Stomach smooth muscle (tissue), 2 donors: ENCODE measurements around the gene TMCC1.
A peak's percentile ranks its signal among the peaks of the same experiment; 100 is the strongest.
"Not testable (repeated sequence)": the region's sequence is repeated elsewhere in the genome, so short reads cannot be mapped to it uniquely, and the experiment has no call there.

Experiments used
- H3K27ac ChIP-seq: one replicate; pipeline ENCODE4 v1.7.0; 2013; ENCODE audit warnings: mild to moderate bottlenecking, low read length, inconsistent platforms
- H3K27me3 ChIP-seq, 2 donors: one replicate each; pipeline ENCODE4 v1.7.0; 2013; ENCODE audit warnings: low read length in 2 of 2; ENCODE audit not compliant: insufficient read depth in 2 of 2, control insufficient read depth in 1 of 2
- H3K36me3 ChIP-seq, 2 donors: one replicate each; pipeline ENCODE4 v1.7.0; 2013; ENCODE audit warnings: low read length in 2 of 2; ENCODE audit not compliant: control insufficient read depth in 2 of 2, insufficient read depth in 2 of 2
- H3K4me1 ChIP-seq: one replicate; pipeline ENCODE4 v1.7.0; 2013; ENCODE audit warnings: low read length; ENCODE audit not compliant: control insufficient read depth, insufficient read depth
- H3K4me3 ChIP-seq, 2 donors: one replicate each; pipeline ENCODE4 v1.7.0; 2013; ENCODE audit warnings: low read length in 2 of 2
- H3K9ac ChIP-seq, 2 donors: one replicate each; pipeline ENCODE4 v1.7.0; 2013; ENCODE audit warnings: low read length in 2 of 2, mild to moderate bottlenecking in 1 of 2
- H3K9me3 ChIP-seq, 2 donors: one replicate each; pipeline ENCODE4 v1.7.0; 2013; ENCODE audit warnings: low read length in 2 of 2; ENCODE audit not compliant: control insufficient read depth in 2 of 2
- donor health status: healthy.
- donor health status: Pancreatic carcinoma.

Gene TMCC1

GRCh38 chr3:129892857-129893580 lies 492 bp downstream of the TMCC1 start:
- Histone ChIP-seq H3K4me1 (peaks cover 13% of the 10 kb centered on the region), H3K9me3 (no peaks in the 10 kb centered on the region), H3K27ac (peak overlapping the region; percentile 77)

GRCh38 chr3:129892486-129892856 lies 1.0 kb downstream of the TMCC1 start:
- Histone ChIP-seq H3K4me1 (peaks cover 13% of the 10 kb centered on the region), H3K27ac (peak overlapping the region; percentile 77), H3K27me3 (no peaks in the 10 kb centered on the region), H3K4me3 (peak overlapping the region; percentile 93 to 99), H3K36me3 (no peaks in the 10 kb centered on the region), H3K9ac (peak overlapping the region; percentile 98 to 99), H3K9me3 (no peaks in the 10 kb centered on the region)

More at GRCh38 chr3:129892857-129893580, 492 bp downstream of the TMCC1 start:
- Histone ChIP-seq H3K27me3 (no peaks in the 10 kb centered on the region), H3K4me3 (peak overlapping the region; percentile 93 to 99), H3K9ac (peak overlapping the region; percentile 98 to 99), H3K36me3 (no peaks in the 10 kb centered on the region)

GRCh38 chr3:129890891-129891290 lies 2.6 kb downstream of the TMCC1 start:
- Histone ChIP-seq H3K9me3 (no peaks in the 10 kb centered on the region), H3K4me3 (no peak overlapping the region)

GRCh38 chr3:129890125-129890524 lies 3.4 kb downstream of the TMCC1 start:
- Histone ChIP-seq H3K27me3 (no peaks in the 10 kb centered on the region), H3K27ac (no peak overlapping the region), H3K4me1 (peaks cover 13% of the 10 kb centered on the region), H3K4me3 (no peak overlapping the region), H3K9me3 (no peaks in the 10 kb centered on the region), H3K9ac (no peak overlapping the region), H3K36me3 (no peaks in the 10 kb centered on the region)

More at GRCh38 chr3:129890891-129891290, 2.6 kb downstream of the TMCC1 start:
- H3K9ac ChIP-seq: no peak overlapping the region
- peaks cover 13% of the 10 kb centered on the region for H3K4me1 ChIP-seq
- no peaks in the 10 kb centered on the region for H3K36me3 ChIP-seq
- no peaks in the 10 kb centered on the region for H3K27me3 ChIP-seq
- H3K27ac ChIP-seq: no peak overlapping the region

GRCh38 chr3:129888771-129889170 lies 4.7 kb downstream of the TMCC1 start:
- H3K36me3 ChIP-seq: no peaks in the 10 kb centered on the region
- H3K4me1 ChIP-seq: peaks cover 8% of the 10 kb centered on the region
- no peaks in the 10 kb centered on the region for H3K9me3 ChIP-seq
- H3K27ac ChIP-seq: no peak overlapping the region
- no peak overlapping the region for H3K4me3 ChIP-seq
- H3K27me3 ChIP-seq: no peaks in the 10 kb centered on the region
- H3K9ac ChIP-seq: no peak overlapping the region

- H3K9me3 ChIP-seq: no peaks in the 10 kb centered on the region
- no peaks in the 10 kb centered on the region for H3K4me1 ChIP-seq
- H3K4me3 ChIP-seq: no peak overlapping the region
- H3K36me3 ChIP-seq: peaks cover 0 to 6% of the 10 kb centered on the region in 2 donors
- H3K27me3 ChIP-seq: no peaks in the 10 kb centered on the region
- no peak overlapping the region for H3K27ac ChIP-seq
- H3K9ac ChIP-seq: no peak overlapping the region
Observed at GRCh38 chr3:129881261-129881660, 12.2 kb downstream of the TMCC1 start.

- Histone ChIP-seq H3K27ac (no peak overlapping the region), H3K9ac (no peak overlapping the region), H3K36me3 (peaks cover 0 to 6% of the 10 kb centered on the region in 2 donors)
Observed at GRCh38 chr3:129878355-129878754, 15.2 kb downstream of the TMCC1 start.

GRCh38 chr3:129874479-129874878 lies 19.0 kb downstream of the TMCC1 start:
- H3K4me1 ChIP-seq, H3K9me3 ChIP-seq, H3K36me3 ChIP-seq, H3K27me3 ChIP-seq, H3K9ac ChIP-seq, H3K27ac ChIP-seq, H3K4me3 ChIP-seq: not testable (repeated sequence)

More at GRCh38 chr3:129878355-129878754, 15.2 kb downstream of the TMCC1 start:
- no peaks in the 10 kb centered on the region for H3K4me1 ChIP-seq
- no peaks in the 10 kb centered on the region for H3K27me3 ChIP-seq
- no peak overlapping the region for H3K4me3 ChIP-seq
- H3K9me3 ChIP-seq: no peaks in the 10 kb centered on the region

- no peak overlapping the region for H3K4me3 ChIP-seq
- peaks cover 2 to 5% of the 10 kb centered on the region in 2 donors for H3K36me3 ChIP-seq
- no peaks in the 10 kb centered on the region for H3K27me3 ChIP-seq
- H3K4me1 ChIP-seq: no peaks in the 10 kb centered on the region
- H3K9me3 ChIP-seq: no peaks in the 10 kb centered on the region
- H3K9ac ChIP-seq: no peak overlapping the region
- no peak overlapping the region for H3K27ac ChIP-seq
Observed at GRCh38 chr3:129868912-129869311, 24.6 kb downstream of the TMCC1 start.

GRCh38 chr3:129867506-129868124 lies 25.9 kb downstream of the TMCC1 start:
- peaks cover 0 to 5% of the 10 kb centered on the region in 2 donors for H3K36me3 ChIP-seq
- no peaks in the 10 kb centered on the region for H3K4me1 ChIP-seq
- H3K9me3 ChIP-seq: no peaks in the 10 kb centered on the region
- H3K27me3 ChIP-seq: no peaks in the 10 kb centered on the region
- no peak overlapping the region for H3K4me3 ChIP-seq
- H3K27ac ChIP-seq: no peak overlapping the region
- H3K9ac ChIP-seq: no peak overlapping the region

- H3K9me3 ChIP-seq: no peaks in the 10 kb centered on the region
- no peak overlapping the region for H3K4me3 ChIP-seq
- H3K9ac ChIP-seq: no peak overlapping the region
- H3K27me3 ChIP-seq: no peaks in the 10 kb centered on the region
- H3K27ac ChIP-seq: no peak overlapping the region
- no peaks in the 10 kb centered on the region for H3K4me1 ChIP-seq
- H3K36me3 ChIP-seq: peaks cover 0 to 3% of the 10 kb centered on the region in 2 donors
Observed at GRCh38 chr3:129865806-129866205, 27.7 kb downstream of the TMCC1 start.
